ENCODE results near the gene NNAT.
"Not testable (repeated sequence)": the region's sequence is repeated elsewhere in the genome, so short reads cannot be mapped to it uniquely, and the experiment has no call there.

The NNAT gene, protein sequence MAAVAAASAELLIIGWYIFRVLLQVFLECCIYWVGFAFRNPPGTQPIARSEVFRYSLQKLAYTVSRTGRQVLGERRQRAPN

DNA sequence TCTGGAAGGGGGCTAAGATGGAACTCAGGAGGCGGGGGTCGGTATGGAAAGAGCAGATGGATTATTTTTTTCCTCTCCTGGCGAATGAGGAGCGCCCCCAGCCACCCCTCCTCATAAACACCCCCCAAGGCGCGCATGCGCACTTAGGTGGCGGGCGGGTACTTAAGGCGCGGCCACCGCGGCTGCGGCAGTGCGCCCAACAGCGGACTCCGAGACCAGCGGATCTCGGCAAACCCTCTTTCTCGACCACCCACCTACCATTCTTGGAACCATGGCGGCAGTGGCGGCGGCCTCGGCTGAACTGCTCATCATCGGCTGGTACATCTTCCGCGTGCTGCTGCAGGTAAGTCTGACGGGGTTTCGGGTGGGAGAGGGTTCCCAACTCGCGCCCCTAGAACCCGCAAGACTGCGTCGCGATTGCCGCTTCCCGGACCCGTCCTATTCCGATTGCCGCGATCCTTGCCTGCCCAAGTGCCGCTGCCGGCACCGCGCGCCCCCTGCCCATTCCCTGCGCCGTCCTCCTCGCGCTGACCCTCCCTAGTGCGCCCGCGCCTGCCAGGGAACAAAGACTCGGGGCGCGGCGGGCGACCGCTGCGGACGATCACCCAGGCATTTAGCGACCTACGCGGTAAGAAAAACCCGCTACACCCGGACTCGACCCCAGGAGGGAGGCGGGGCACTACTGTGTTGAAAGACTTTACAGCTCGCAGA, at the start of gene NNAT:
Gene NNAT, plus strand, starts transcription at position 190 of the 711 bp plus-strand sequence. Its CDS starts 82 bp downstream, at position 272.
- TF ChIP-seq, protein P1, sequence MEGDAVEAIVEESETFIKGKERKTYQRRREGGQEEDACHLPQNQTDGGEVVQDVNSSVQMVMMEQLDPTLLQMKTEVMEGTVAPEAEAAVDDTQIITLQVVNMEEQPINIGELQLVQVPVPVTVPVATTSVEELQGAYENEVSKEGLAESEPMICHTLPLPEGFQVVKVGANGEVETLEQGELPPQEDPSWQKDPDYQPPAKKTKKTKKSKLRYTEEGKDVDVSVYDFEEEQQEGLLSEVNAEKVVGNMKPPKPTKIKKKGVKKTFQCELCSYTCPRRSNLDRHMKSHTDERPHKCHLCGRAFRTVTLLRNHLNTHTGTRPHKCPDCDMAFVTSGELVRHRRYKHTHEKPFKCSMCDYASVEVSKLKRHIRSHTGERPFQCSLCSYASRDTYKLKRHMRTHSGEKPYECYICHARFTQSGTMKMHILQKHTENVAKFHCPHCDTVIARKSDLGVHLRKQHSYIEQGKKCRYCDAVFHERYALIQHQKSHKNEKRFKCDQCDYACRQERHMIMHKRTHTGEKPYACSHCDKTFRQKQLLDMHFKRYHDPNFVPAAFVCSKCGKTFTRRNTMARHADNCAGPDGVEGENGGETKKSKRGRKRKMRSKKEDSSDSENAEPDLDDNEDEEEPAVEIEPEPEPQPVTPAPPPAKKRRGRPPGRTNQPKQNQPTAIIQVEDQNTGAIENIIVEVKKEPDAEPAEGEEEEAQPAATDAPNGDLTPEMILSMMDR (IDR thresholded peaks at IDR 0.05) = no peak
- TF ChIP-seq ZFX (IDR thresholded peaks at IDR 0.05; ENCODE audit: borderline replicate concordance) = no peak
- H3K27ac ChIP-seq = no peak within 1 kb of the TSS

DNA sequence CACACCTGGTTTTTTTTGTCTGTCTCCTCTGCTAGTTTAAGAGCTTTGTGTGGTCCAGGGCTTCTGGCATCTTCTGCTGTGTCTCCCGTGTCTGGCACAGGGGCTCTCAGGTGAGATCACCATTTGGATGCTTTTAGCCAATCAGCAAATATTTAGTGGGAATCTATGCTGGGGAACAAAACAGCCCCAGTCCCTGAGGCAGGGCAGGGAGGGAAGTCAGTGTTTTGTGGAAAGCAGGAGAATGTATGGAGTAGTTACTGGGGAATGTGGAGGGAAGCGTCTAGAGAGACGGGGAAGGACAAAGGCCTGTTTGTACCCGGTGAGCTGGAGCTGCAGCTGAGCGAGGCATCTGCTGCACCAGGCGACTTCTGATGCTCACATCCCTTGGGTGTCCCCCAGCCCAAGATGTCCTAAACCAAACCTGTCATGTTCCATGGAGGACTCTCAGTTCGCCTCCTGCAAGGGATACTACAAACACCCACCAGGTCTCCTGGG, 49.3 kb upstream of the NNAT start:
- H3K27ac ChIP-seq = no peak overlapping the region
- TF ChIP-seq, protein P1 (IDR thresholded peaks at IDR 0.05) = no peak
- TF ChIP-seq ZFX (IDR thresholded peaks at IDR 0.05; ENCODE audit: borderline replicate concordance) = no peak

DNA sequence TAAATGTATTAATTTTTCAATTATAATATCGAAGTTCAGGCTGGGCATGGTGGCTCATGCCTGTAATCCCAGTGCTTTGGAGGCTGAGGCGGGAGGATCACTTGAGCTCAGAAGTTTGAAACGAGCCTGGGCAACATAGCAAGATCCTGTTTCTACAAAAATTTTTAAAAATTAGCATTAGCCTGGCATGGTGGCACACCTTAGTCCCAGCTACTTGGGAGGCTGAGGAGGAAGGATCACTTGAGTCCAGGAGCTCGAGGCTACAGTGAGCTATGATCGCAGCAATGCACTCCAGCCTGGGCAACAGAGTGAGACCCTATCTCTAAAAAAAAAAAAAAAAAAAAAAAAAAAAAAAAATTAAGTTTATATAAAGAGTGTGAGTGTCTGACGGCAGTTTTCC, 48.6 kb upstream of the NNAT start:
- not testable (repeated sequence) for H3K27ac ChIP-seq

DNA sequence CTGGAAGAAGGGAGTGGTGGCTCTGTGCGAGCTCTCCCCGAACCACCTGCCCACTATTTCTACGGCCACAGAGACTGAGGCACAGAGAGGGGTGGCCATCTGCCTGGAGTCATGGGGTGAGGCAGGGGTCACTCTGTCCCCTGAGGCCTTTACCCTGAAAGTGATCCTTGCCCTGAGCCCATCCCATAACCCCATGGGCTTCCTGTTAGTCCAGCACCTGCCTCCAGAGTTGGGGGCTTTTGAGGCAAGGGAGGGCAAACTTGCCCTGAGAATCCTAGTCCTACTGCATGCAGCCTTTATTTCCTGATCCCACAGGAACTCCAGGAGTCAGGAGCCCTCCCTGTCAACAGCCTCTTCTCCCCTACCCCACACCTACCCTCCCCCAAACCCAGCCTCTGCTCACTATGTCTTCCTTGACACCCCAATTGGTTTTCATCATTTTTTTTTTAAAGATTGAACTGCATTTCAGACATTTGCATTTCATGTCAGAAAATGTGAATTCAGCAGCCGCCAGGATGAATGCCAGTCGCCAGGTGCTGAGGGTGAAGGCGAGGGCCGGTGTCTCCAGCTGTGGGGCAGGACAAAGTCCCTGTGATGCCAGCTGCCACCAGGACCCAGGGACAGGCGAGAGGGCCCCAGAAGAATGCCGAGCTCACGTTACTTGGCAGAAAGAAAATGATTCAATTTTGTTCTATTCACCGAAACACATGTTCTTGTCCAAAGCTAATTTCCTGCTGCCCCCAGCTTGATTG, 47.6 kb upstream of the NNAT start:
- H3K27ac ChIP-seq = no peak overlapping the region
- TF ChIP-seq, protein P1 (IDR thresholded peaks at IDR 0.05) = no peak
- TF ChIP-seq ZFX (IDR thresholded peaks at IDR 0.05; ENCODE audit: borderline replicate concordance) = no peak

DNA sequence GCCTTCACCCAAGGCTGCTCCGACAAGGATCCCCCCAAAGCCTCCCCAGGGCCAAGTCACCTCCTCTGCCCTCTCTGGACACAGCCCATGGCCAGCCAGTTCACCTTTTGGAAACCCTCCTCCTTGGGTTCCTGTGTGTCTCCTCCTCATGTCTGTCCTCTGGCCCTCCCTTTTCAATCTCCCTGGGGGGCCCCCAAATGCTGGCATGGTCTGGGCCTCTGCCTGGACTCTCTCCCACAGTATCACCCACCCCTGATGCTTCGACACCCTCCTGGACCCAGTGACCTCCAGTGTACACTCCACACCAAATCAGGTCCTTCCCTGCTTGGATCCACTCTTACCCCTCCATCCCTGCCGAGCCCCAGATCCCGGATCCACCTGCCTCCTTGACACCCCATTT, 46.7 kb upstream of the NNAT start:
- H3K27ac ChIP-seq = no peak overlapping the region
- TF ChIP-seq, protein P1 (IDR thresholded peaks at IDR 0.05) = no peak
- TF ChIP-seq ZFX (IDR thresholded peaks at IDR 0.05; ENCODE audit: borderline replicate concordance) = no peak

DNA sequence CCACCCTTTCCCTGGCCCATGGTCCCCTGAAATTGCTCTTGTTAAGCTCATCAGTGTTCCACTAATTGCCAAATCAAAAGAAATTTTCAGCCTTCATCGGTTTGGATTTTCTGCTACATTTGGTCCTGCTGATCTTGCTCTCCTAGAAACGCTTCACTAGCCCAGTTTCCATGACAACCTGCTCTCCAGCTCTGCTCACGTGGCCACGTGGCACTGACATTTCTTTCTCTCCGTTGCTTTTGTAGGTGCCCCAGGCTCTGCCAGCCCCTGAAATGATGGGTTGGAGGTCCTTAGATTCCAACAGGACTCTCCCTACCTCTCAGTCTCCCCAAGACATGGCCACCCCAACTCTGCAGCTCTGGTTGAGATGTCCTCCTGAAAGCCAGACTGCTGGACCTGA, 45.8 kb upstream of the NNAT start:
- TF ChIP-seq ZFX (IDR thresholded peaks at IDR 0.05; ENCODE audit: borderline replicate concordance) = no peak
- TF ChIP-seq, protein P1 (IDR thresholded peaks at IDR 0.05) = no peak
- no peak overlapping the region for H3K27ac ChIP-seq

DNA sequence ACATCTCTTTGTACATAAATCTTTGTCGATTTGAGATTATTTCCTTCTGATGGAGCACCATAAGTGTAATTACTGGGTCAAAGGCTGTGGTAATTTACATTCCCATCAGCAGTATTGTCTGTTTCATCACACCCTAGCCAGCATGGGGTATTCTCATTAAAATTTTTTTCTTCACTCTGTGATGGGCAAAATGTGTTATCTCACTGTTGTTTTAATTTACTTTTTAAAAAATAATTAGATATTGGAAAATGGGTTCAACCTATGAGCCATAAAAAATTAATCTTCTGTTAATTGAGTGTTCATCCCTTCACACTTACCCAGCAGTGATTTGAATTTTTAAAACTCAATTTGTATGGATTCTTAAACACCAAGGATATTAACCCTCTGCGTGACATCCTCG, 44.0 kb upstream of the NNAT start:
- TF ChIP-seq, protein P1 (IDR thresholded peaks at IDR 0.05) = no peak
- no peak for TF ChIP-seq ZFX (IDR thresholded peaks at IDR 0.05; ENCODE audit: borderline replicate concordance)
- no peak overlapping the region for H3K27ac ChIP-seq
